Measurements from ENCODE around the gene SEMA5B.

SEMA5B gene

DNA sequence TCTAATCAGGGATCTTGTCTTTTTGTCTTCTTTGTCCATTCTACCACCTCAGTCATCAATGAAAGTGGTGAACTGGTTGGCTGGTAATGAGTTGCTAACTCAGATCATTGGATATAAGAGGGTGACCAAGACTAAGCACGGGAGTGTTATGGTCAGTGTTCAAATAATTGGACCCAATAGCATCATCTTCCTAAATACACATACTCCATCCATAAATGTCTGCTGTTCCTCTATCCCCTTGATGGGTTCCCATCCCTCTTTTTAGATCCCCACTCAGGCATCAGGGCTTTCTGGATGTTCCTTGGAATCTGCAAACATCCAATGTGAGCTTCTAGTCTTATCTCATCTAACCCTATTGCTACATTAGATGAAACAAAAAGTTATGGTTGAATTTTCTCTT is 3.5 kb downstream of the SEMA5B start:
- no peak for DNase-seq

DNA sequence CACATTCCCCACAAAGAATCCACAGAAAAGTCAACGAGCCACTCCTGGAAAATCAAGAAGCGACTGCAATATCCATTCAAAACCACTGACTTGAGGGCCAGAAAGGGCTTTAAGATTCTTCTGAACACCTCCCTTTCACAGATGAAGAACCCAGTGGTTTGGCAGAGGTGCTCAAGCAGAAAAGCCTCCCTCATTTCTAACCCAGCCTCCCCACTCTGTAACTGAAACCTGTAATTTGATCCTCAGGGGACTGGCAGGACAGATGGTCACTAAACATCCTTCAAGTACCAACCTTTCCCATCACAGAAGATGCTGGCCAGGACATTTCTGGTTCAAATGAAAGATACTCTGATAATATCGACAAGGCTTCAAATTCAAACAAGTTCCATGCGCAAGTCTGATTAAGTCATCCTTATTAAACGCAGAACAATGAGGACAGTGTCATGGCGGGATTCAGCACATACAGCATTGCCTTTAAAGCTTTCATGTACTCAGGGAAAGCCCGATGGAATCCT is 5.5 kb downstream of the SEMA5B start:
- no peak for DNase-seq

GRCh38 chr3:123021388-123021787 is 6.2 kb downstream of the SEMA5B start:
- no peak for DNase-seq

GRCh38 chr3:123020709-123021108 is 6.9 kb downstream of the SEMA5B start:
- DNase-seq: no peak

- no peak for DNase-seq
These were observed 8.0 kb downstream of the SEMA5B start for GRCh38 chr3:123019591-123019990.

- no peak for DNase-seq
These were observed 8.4 kb downstream of the SEMA5B start for GRCh38 chr3:123019161-123019560.

- no peak for DNase-seq
These were observed 8.9 kb downstream of the SEMA5B start for GRCh38 chr3:123018683-123019082.

DNA sequence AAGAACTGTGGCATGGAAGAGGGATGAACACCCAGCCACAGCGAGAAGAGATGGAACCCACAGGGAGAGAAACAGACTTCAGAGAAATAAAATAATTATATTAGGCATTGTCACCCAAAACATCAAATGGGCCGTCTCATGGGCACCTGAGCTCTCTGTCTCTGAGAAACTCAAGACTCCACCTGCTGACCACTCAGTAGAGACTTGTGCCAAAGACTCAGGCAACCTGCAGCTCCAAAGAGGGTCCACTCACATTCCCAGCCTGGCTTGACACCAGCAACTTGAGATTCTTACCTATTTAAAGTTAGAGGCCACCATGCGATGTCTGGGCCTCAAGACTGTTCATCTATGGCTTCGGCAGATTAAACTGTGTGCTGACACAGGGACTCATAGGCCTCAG is 12.0 kb downstream of the SEMA5B start:
- no peak for DNase-seq

DNA sequence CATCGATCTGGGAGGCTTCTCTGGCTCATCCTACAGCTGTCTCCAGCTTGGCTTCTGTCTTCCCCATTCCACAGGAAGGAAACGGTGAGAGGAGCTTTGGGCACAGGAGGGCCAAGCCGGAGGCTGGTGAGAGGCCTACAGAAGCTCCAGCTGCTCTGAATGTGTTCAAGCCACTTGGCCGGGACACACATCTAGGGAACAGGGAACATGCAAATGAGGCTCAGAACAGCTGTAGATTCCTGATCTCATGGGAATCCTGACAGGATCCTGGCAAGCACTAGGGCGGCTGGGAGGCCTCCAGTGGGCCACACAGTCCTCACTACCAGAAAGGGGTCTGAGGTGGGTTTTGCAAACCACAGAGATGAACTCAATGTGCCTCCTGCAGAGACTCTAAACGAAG is 13.7 kb downstream of the SEMA5B start:
- no peak for DNase-seq

DNA sequence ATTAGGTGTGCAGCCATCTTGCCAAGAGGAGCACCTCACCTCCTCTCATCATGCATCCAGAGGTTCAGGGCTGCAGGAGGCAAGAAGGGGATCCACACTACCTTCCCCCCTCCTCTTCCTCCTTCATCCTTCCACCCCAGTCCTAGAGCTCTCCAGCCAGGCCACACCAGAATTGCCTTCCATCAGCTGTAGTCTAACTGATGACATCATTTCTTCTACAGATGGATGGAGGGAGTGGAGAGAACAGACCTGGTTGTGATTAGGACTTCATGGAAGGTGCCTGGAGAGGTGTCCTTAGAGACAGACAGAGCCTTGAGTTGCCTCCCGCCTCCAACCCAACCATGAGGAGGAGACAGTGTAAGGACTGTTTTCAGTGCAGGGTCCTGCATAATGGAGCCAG is 14.9 kb downstream of the SEMA5B start:
- no peak for DNase-seq

GRCh38 chr3:123011447-123011846 is 16.1 kb downstream of the SEMA5B start:
- no peak for DNase-seq

DNA sequence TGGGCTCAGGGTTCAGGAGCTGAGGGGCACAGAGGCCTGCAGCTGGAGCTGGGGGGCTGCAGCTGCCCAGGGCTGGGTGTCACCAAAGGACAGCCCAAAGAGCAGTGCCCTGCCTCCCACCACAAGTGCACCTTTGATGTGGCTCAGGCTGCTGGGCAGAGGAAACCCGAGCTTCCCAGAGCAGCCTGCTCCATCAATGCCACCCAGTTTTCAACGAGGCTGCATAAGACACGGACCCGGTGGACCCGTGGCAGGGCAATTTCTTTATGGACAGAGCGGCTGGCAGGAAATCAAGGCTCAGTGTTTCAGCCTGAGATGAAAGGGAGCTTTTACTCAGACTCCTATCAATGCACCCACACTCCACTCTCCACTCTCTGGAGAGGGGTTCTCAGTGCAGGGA is 18.7 kb downstream of the SEMA5B start:
- DNase-seq: no peak

DNA sequence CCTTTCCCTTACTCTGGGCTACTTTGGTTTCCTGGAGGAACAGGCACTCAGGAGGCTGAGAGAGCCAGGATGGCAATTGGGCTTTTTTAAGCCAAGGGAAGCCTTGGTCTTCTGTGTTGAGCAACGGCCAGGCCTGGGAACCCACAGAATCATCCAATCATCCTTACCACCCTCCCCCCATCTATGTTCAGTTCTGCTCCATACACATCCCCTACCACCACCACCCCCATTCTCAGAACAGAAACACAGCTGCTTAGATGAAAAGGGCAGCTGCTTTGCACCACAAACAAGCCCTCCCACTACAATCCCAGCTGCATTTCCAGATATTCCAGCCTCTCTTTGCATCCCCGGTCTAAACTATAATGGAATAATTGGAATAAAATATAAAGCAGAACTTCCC is 21.0 kb downstream of the SEMA5B start:
- DNase-seq: no peak

DNA sequence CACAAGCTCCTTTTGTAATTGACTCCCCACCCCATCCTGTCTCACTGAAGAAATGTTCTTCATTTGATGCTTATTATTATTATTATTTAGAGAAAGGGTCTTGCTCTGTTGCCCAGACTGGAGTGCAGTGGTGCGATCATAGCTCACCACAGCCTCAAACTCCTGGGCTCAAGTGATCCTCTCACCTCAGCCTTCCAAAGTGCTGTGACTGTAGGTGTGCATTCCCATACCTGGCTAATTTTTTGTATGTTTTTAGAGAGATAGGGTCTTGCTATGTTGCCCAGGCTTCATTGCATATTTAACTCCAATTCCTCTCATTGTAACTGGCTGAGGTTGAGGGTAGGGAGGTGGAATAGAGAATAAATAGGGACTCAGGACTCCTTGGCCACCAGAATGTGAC is 22.3 kb downstream of the SEMA5B start:
- DNase-seq: no peak

DNA sequence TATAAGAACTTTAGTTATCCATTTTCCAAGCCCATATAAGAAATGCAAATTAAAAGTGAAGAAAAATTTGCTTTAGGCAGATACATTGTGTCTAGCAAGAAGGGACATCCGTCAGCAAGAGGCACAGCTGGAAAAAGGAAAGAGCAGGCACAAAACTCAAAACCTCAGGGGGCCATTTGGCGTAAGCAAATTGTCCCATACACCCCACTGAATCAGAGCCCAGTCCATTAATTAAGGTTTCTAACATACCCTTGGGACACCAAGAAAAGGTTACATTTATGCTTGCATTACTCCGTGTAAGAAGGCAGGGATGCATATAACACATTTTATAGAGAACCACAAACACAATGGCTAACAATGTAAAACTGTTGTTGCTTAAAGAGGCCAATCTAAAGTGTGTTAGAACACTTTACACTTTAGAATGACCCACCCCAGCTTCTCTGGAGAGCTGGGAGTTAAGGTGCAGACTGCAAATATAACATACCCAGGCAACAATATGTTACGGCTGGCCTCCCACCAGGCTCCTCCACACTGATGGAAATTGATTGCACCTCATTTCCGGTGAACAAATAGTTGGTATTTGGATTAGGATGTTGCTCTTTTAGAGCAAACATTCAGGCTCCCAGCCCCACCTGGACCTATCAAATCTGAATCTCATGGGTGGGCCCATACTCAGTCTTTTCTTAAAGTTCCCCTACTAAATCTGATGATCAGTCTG is 23.2 kb downstream of the SEMA5B start:
- DNase-seq: peak; percentile 38

DNA sequence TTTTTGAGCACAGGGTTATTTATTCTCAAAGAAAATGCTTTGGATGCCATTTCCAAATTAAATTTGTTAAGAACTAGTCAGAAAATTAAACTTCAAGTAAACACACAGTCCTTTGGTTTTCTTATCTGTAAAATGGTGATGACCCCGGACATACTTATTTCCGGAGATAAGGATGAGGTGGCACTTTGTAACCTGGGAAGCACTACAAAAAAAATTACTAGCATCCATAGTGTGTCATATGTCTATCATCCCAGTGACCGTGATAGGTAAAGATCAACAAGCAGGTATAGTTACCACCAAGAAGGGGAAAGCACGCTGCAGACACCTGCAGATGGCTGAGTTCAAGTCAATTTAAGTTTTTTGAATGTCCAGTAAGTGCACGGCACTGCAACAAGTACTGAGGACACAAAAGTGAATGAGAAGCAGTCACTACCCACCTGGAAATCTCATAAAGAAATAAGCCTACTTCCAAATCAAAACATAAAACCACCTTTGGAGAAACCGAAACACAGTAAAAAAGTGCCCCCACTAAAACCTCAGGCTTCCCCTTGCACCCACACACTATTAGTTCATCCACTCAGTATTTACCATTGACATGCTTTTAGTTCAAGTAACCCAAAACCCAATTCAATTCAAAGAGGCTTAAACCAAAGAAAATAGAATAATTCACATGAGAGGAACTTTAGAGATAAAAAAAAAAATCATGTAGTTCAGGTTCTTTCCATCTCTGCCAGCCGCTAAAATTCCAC is 24.6 kb downstream of the SEMA5B start:
- DNase-seq: no peak

DNA sequence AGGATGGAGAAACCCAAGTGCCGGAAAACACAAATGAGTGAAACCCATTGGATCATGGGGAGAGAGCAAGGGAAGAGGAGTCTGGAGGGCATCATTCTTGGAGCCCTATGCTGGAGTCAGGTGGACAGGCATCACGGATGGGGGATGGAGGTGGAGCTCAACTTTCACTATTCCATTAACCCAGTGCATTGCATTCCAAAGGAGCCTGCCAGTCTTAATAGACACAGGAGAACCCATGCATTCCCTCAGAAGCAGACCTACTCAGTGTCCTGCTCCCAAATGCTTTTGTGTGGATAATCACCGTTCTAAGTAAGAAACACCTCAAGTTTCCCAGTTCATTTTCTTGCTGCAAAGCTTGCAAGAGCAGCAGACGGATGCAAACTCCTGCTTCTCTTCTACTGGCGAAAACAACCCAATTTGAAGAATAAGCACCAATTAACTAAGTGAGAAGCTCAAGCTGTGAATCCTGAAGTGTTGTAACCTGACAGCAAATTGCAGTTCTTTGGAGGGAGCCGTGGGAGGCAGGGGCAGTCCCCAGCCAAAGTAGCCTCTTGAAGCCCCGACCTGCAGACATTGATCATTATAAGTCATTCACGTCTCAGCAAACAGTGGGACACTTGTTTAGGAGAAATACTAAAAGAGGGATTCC is 25.3 kb downstream of the SEMA5B start:
- DNase-seq: no peak

DNA sequence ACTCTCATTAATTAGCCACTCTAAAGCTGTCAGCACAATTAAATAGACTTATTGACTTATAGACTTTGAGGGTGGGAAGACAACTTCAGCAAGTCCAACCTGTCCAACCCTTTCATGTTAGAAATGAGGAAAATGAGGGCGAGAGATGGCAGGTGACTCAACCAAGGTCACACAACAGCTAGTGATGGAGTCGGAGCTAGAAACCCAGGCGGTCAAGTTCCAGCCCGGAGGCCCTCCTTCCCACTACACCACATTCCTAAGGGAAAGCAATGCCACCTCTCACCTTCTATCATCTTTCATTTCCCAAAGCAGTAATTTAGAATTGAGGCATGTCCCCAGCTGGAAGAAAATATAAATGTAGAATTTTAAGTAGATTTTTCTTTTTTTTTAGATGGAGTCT is 28.7 kb downstream of the SEMA5B start:
- DNase-seq: no peak

- DNase-seq: no peak
These were observed 29.4 kb downstream of the SEMA5B start for GRCh38 chr3:122998206-122998605.

DNA sequence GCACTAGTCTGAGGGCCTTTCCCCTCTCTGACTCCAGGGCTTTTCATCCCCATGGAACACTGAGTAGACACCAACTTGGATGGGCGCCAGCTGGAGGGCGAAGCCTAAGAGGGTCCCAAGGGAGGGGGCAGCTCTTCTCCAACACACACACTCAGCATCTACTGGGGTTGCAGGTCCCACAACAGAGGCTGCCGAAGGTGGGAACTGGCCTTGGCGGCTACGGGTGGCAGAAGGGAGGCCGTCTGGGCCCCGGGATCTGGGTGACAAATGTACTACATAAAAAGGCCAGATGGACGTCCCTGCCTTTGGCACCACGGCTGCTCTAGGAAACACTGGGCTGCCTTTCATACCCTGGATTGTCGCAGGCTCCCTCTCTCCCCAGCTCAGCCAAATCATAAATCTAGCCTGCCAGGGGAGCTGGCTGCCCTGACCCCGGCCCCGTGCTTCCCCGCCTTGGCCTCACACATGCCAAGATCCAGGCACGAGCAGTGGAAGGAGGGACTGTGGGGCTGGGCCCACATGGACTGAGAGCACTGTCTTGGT is 31.5 kb downstream of the SEMA5B start:
- DNase-seq: no peak

DNA sequence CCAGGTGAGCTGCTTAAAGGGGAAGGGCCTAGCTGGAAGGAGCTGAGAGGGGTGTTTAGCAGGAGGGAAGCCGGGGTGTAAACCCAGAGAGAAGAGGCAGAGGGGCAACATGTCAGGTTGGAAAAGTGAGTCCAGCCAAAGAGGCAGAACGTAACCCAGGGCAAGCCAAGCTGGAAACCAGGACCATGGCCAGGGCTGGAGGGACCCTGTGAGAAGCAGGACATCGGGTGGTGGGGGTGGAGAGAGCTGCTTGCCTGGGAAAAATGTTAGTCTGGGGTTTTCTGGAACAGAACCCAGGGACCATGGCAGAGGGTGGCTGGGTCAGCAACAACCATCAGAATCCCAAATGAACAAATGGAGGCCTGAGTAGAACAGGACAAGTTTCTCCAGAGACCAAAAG is 32.6 kb downstream of the SEMA5B start:
- no peak for DNase-seq

DNA sequence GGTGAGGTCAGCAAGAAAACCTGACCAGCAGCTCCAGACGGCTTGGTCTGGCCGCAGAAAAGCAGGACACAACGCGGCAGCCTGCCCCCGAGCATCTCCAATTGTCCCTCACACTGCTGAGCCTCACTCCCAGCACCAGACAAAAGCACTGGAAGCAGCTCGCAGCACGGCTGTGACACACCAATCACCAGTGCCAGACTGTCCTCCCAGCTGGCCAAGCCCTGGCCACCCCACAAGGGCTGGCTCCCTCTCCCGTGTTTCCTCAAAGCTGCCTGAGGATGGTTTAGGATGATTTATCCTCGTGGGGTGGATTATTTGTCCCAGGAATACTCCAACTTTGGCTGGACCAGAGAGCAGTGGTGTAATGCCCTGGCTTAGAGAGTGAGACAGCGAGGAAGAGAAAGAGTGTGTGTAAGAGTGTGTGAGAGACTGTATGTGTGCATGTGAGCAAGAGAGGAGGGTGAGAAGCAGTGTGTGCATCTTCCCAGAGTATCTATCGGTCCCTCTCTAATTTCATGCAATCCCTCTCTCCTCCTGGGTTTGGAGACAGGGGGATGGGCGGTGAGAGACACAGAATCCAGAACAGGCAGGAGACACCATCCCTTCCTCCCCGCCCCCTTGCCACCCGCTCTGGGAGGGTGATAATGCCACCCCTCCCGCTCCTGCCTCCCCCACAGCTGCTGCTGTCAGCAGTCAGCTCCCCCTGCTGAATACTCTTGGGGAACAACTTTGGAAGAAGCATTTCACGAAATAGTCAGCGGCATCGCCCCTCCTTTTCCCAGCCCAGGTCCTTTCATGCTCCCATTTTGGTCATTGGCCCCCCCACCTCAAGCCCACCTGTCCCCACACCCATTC is 34.2 kb downstream of the SEMA5B start:
- no peak for DNase-seq

GRCh38 chr3:122992676-122993075 is 34.9 kb downstream of the SEMA5B start:
- no peak for DNase-seq
